ENCODE data around the gene GATAD1. TPM values are rescaled to one million over a fixed set of nuclear protein-coding genes. Genes with fewer than 3 reads are reported as not detected.

GATAD1 gene
- total and polyA plus RNA-seq, 2 of the 4 experiments (the other 2 are of a cell fraction) = 9.3 to 15.2 TPM

DNA sequence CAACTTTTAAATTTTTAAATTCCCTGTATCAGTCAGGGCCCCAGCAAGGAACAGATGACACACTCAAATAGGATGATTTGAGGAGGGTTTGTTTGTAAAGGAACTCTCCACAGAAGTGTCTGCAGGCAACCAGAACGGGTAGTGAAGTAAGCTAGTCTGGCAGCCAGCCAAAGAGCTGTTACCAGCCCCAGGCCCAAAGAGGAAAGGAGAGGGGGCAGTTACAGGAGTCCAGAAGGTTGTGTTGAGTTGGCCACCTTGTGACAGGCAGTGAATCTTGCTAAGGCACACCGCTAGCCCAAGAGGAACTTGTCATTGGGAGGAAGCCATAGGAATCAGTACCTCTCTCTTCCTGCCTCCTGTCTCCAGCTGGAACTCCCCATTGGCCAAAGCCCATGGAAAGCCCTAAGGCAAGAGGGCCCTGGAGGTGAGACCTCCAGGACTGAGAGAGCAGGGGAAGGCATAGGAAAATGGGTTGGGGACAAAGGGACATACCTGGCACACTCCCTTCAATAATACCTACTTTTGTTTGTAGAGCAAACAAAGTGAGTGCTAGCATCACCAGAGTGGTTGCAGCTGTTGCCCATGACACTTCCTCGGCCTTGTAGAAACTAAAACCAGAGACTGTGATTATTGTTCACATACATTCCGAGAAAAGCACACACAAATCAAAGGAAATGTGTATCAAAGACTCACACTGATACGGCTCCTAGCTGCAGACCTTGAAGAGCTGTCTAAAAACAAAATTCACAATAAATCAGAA lies 25.4 kb upstream of the GATAD1 start:
- H2BK5ac ChIP-seq (ENCODE audit: low read depth, low read length, poor library complexity, severe bottlenecking) = no peak overlapping the region
- no peak overlapping the region for H4K5ac ChIP-seq (ENCODE audit: low read depth, low read length)
- H3K9ac ChIP-seq (ENCODE audit: low read depth, low read length) = no peak overlapping the region
- H4K20me1 ChIP-seq (ENCODE audit: insufficient read depth, low read length) = no peaks in the 10 kb centered on the region
- WGBS, 2 experiments (ENCODE audit: extremely low coverage in 2 of 2, insufficient read length in 1 of 2) = no CpG with 5 or more reads among the region's 5 CpGs
- no peak overlapping the region for H3K56ac ChIP-seq (ENCODE audit: extremely low read depth, insufficient read depth, low read length)
- H2BK20ac ChIP-seq (ENCODE audit: low read depth, low read length) = no peak overlapping the region
- H3K27me3 ChIP-seq (ENCODE audit: control insufficient read depth, insufficient read depth, low read length) = peaks cover 2% of the 10 kb centered on the region; the same call in 1 of the 2 replicates
- no peaks in the 10 kb centered on the region; the same call in 1 of the 2 replicates for H3K4me1 ChIP-seq (ENCODE audit: control insufficient read depth, insufficient read depth, low read length)
- H3K36me3 ChIP-seq (ENCODE audit: control insufficient read depth, insufficient read depth, low read length) = no peaks in the 10 kb centered on the region
- no peak overlapping the region for H3K14ac ChIP-seq (replicated peaks; ENCODE audit: low read depth, low read length)
- in situ Hi-C loops (cut with MboI; ENCODE audit: low sequenced_read_pairs) (no loop called here), intact Hi-C loops (cut with micrococcal nuclease) (no loop called here), dilution Hi-C loops (cut with HindIII; ENCODE audit: low sequenced_read_pairs, unreplicated experiment) (no loop called here)
- no peak overlapping the region for H3K18ac ChIP-seq (ENCODE audit: low read depth, low read length)
- ATAC-seq (ENCODE audit: low read depth) (0 out of 2 replicates have a peak, but pooled peaks have one; percentile 19), DNase-seq (peak; percentile 15)
- no peak overlapping the region for H2BK120ac ChIP-seq (ENCODE audit: low read depth, low read length)
- no peak overlapping the region for H3K4ac ChIP-seq (ENCODE audit: low read depth, low read length)
- ChIA-PET POLR2A (ENCODE audit: unreplicated experiment) (no interaction called here), CTCF (interaction anchor here (1.6 to 1.8 kb wide), 2 partner anchors 9 to 26 kb away, joined by 4 to 7 read pairs; partner anchors contain the start of gene GATAD1)
- no peaks in the 10 kb centered on the region for H3K9me3 ChIP-seq (ENCODE audit: control insufficient read depth, insufficient read depth, low read length)
- no peak overlapping the region for H3K4me3 ChIP-seq (ENCODE audit: insufficient read depth, low read depth, low read length)
- H2AK5ac ChIP-seq (ENCODE audit: low read depth, low read length) = no peak overlapping the region
- H3K27ac ChIP-seq (ENCODE audit: insufficient read depth, low read length) = no peak overlapping the region
- H4K91ac ChIP-seq (ENCODE audit: insufficient read depth, low read depth, low read length) = no peak overlapping the region
- H2AFZ ChIP-seq (replicated peaks; ENCODE audit: low read length, poor library complexity) = peak overlapping the region; percentile 59
- no peak overlapping the region for H3K4me2 ChIP-seq (ENCODE audit: low read depth, low read length)
- no peak overlapping the region for H2AK9ac ChIP-seq (replicated peaks; ENCODE audit: low read depth, low read length, poor library complexity)
- no peak overlapping the region; the same call in 1 of the 2 replicates for H3K23ac ChIP-seq (ENCODE audit: low read depth, low read length)
- BruUV-seq (replicated peaks) = no TSS peak
- H2BK15ac ChIP-seq (ENCODE audit: low read depth, low read length) = no peak overlapping the region
- H3K79me1 ChIP-seq (ENCODE audit: low read depth in 1 of 2, low read length in 2 of 2) = no peaks in the 10 kb centered on the region
- H4K8ac ChIP-seq (ENCODE audit: low read depth in 2 of 2, low read length in 2 of 2) = no peak overlapping the region
- TF ChIP-seq CEBPB (IDR thresholded peaks at IDR 0.05; ENCODE audit: low read depth, low read length) (no peak), SMC3 (IDR thresholded peaks at IDR 0.05; ENCODE audit: low read depth, low read length) (no peak), POLR2A (IDR thresholded peaks at IDR 0.05; ENCODE audit: low read depth, low read length) (no peak), MAZ (IDR thresholded peaks at IDR 0.05; ENCODE audit: borderline replicate concordance, low read depth, low read length) (no peak), NFE2L2 (IDR thresholded peaks at IDR 0.05; ENCODE audit: low read depth, low read length) (no peak), FOS (IDR thresholded peaks at IDR 0.05; ENCODE audit: low read depth, low read length) (no peak), RAD21 (IDR thresholded peaks at IDR 0.05; ENCODE audit: low read length) (no peak), RCOR1 (IDR thresholded peaks at IDR 0.05; ENCODE audit: insufficient replicate concordance, low read length) (no peak), BHLHE40 (IDR thresholded peaks at IDR 0.05; ENCODE audit: low read depth, low read length) (no peak), MXI1 (IDR thresholded peaks at IDR 0.05; ENCODE audit: borderline replicate concordance, low read depth, low read length) (no peak)
- TF ChIP-seq, protein P1, sequence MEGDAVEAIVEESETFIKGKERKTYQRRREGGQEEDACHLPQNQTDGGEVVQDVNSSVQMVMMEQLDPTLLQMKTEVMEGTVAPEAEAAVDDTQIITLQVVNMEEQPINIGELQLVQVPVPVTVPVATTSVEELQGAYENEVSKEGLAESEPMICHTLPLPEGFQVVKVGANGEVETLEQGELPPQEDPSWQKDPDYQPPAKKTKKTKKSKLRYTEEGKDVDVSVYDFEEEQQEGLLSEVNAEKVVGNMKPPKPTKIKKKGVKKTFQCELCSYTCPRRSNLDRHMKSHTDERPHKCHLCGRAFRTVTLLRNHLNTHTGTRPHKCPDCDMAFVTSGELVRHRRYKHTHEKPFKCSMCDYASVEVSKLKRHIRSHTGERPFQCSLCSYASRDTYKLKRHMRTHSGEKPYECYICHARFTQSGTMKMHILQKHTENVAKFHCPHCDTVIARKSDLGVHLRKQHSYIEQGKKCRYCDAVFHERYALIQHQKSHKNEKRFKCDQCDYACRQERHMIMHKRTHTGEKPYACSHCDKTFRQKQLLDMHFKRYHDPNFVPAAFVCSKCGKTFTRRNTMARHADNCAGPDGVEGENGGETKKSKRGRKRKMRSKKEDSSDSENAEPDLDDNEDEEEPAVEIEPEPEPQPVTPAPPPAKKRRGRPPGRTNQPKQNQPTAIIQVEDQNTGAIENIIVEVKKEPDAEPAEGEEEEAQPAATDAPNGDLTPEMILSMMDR (conservative IDR thresholded peaks at IDR 0.05; ENCODE audit: low read depth, low read length) = no peak
- TF ChIP-seq, protein P2, sequence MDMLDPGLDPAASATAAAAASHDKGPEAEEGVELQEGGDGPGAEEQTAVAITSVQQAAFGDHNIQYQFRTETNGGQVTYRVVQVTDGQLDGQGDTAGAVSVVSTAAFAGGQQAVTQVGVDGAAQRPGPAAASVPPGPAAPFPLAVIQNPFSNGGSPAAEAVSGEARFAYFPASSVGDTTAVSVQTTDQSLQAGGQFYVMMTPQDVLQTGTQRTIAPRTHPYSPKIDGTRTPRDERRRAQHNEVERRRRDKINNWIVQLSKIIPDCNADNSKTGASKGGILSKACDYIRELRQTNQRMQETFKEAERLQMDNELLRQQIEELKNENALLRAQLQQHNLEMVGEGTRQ (IDR thresholded peaks at IDR 0.05; ENCODE audit: low read depth, low read length) = no peak
- 0 out of 2 replicates have a peak, but pooled peaks cover 4% of the 10 kb centered on the region for H3K9me1 ChIP-seq (ENCODE audit: insufficient read depth, low read length)
